Measurements from ENCODE around the gene ZNF138. TPM values are rescaled to one million over a fixed set of nuclear protein-coding genes. Genes with fewer than 3 reads are reported as not detected.

ZNF138 gene
- total RNA-seq, 1 experiment from 2014 or later, result 8.4 TPM

GRCh38 chr7:64753032-64753431, 41.2 kb upstream of the ZNF138 start:
- no peak for DNase-seq
- no peaks in the 10 kb centered on the region for H3K4me1 ChIP-seq (replicated peaks; ENCODE audit: insufficient read depth)
- intact Hi-C loops (cut with micrococcal nuclease; ENCODE audit: unreplicated experiment), result no loop called here
- no peaks in the 10 kb centered on the region for H4K20me1 ChIP-seq (ENCODE audit: insufficient read depth)
- H3K9me2 ChIP-seq (ENCODE audit: insufficient read depth), result no peaks in the 10 kb centered on the region
- no peak overlapping the region for H3K4me3 ChIP-seq
- no TSS peak for BruUV-seq (replicated peaks)
- H3K27me3 ChIP-seq (ENCODE audit: insufficient read depth, low read depth), result no peaks in the 10 kb centered on the region
- H2AFZ ChIP-seq, result no peak overlapping the region
- H3K36me3 ChIP-seq (ENCODE audit: low read depth), result no peaks in the 10 kb centered on the region
- no peak overlapping the region for H3K27ac ChIP-seq
- H3K79me2 ChIP-seq (ENCODE audit: low read depth), result no peaks in the 10 kb centered on the region
- H3F3A ChIP-seq (ENCODE audit: insufficient read depth, low read depth), result no peaks in the 10 kb centered on the region
- ChIA-PET POLR2A (ENCODE audit: unreplicated experiment) (no interaction called here), CTCF (no interaction called here)
- no peak overlapping the region for H3K4me2 ChIP-seq
- no peaks in the 10 kb centered on the region for H3K9me3 ChIP-seq (ENCODE audit: insufficient read depth, low read depth)
- TF ChIP-seq EZH2 (IDR thresholded peaks at IDR 0.05; ENCODE audit: low read depth), result no peak
- TF ChIP-seq CTCF (conservative IDR thresholded peaks at IDR 0.05), result no peak

DNA sequence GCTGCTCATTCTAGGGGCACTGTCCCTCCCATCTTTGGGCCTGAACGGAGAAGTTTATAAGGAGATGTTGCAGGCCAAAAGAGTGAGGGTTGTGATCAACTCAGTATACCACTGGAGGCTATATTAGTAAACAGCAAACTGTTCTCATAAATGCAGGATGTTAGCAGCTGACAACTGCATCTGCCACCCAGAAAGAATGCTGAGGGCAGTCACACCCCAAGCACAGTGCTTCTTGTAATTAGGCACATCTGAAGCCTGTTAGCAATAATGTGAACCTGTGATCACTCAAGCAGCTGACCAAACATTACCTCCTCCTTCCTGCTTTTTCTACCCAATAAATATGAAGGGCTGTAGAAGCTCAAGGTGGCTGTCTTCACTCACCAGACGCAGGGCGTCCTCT, 38.4 kb upstream of the ZNF138 start:
- no TSS peak for BruUV-seq (replicated peaks)
- POLR2A ChIA-PET (ENCODE audit: unreplicated experiment), result no interaction called here

GRCh38 chr7:64758151-64758550, 36.1 kb upstream of the ZNF138 start:
- intact Hi-C loops (cut with micrococcal nuclease; ENCODE audit: unreplicated experiment), result no loop called here
- Histone ChIP-seq H3K27ac (no peak overlapping the region), H4K20me1 (ENCODE audit: insufficient read depth) (no peaks in the 10 kb centered on the region), H3K4me3 (no peak overlapping the region), H3K4me2 (no peak overlapping the region), H3F3A (ENCODE audit: insufficient read depth, low read depth) (no peaks in the 10 kb centered on the region), H2AFZ (no peak overlapping the region), H3K36me3 (ENCODE audit: low read depth) (no peaks in the 10 kb centered on the region), H3K9me2 (ENCODE audit: insufficient read depth) (no peaks in the 10 kb centered on the region), H3K27me3 (ENCODE audit: insufficient read depth, low read depth) (no peaks in the 10 kb centered on the region), H3K9me3 (ENCODE audit: insufficient read depth, low read depth) (no peaks in the 10 kb centered on the region; the same call in 1 of the 2 replicates), H3K4me1 (replicated peaks; ENCODE audit: insufficient read depth) (no peaks in the 10 kb centered on the region), H3K79me2 (ENCODE audit: low read depth) (no peaks in the 10 kb centered on the region)
- ChIA-PET CTCF (no interaction called here), POLR2A (ENCODE audit: unreplicated experiment) (no interaction called here)
- TF ChIP-seq CTCF (conservative IDR thresholded peaks at IDR 0.05) (no peak), EZH2 (IDR thresholded peaks at IDR 0.05; ENCODE audit: low read depth) (no peak)
- no TSS peak for BruUV-seq (replicated peaks)
- peak in 1 of 2 experiments; percentile 64 for DNase-seq

More for the DNA sequence above, 38.4 kb upstream of the ZNF138 start:
- intact Hi-C loops (cut with micrococcal nuclease; ENCODE audit: unreplicated experiment), result no loop called here
- CTCF ChIA-PET, result no interaction called here
- TF ChIP-seq EZH2 (IDR thresholded peaks at IDR 0.05; ENCODE audit: low read depth) (no peak), CTCF (conservative IDR thresholded peaks at IDR 0.05) (no peak)
- H3K9me3 ChIP-seq (ENCODE audit: insufficient read depth, low read depth), result no peaks in the 10 kb centered on the region; the same call in 1 of the 2 replicates
- no peaks in the 10 kb centered on the region for H3K9me2 ChIP-seq (ENCODE audit: insufficient read depth)
- no peaks in the 10 kb centered on the region for H3K79me2 ChIP-seq (ENCODE audit: low read depth)
- no peak overlapping the region for H3K4me3 ChIP-seq
- no peaks in the 10 kb centered on the region for H3K27me3 ChIP-seq (ENCODE audit: insufficient read depth, low read depth)
- no peaks in the 10 kb centered on the region for H4K20me1 ChIP-seq (ENCODE audit: insufficient read depth)
- no peak overlapping the region for H3K4me2 ChIP-seq
- no peaks in the 10 kb centered on the region for H3K4me1 ChIP-seq (replicated peaks; ENCODE audit: insufficient read depth)
- no peak for DNase-seq
- H3K36me3 ChIP-seq (ENCODE audit: low read depth), result no peaks in the 10 kb centered on the region
- H2AFZ ChIP-seq, result no peak overlapping the region
- no peaks in the 10 kb centered on the region for H3F3A ChIP-seq (ENCODE audit: insufficient read depth, low read depth)
- H3K27ac ChIP-seq, result no peak overlapping the region
